CD4-positive, alpha-beta T cell treated with Interleukin-15 for 4 hours (primary cell): ENCODE data around the gene SLC30A7.
"Not testable (repeated sequence)": the region's sequence is repeated elsewhere in the genome, so short reads cannot be mapped to it uniquely, and the experiment has no call there.

Experiments used
- DNase-seq: peaks from one replicate; pipeline ENCODE4 v3.0.0-alpha.2; 2020; ENCODE audit warnings: low spot score

The SLC30A7 gene

DNA sequence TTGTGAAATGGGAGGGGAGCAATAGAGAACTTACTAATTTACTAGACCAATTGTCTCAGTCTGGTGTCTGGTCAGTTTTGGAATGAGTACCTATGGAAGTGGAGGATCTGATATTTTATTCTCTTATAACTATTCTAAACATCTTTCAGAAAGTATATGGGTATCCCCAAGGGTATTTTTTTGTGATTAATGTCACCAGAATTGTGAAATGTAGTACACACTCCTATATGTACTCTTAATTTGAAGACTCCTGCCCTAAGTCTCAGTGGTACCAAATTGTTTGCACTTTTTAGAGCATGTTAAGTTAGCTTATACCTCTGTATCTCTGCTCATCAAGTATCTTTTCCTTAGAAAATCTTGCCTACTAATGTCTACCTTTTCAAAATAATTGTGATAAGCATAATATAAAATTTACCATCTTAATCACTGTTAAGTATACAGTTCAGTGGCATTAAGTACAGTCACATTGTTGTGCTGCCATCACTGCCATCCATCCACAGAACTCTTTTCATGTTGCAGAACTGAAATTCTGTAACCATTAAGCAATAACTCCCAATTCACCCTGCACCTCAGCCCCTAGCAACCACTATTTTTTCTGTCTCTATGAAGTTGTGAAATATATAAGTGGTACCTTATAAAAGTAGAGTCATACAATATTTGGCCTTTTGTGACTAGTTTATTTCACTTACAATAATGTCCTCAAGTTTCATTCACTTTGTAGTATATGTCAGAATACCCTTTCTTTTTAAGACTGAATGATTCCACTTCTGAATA is 40.5 kb downstream of the SLC30A7 start:
- no peak for DNase-seq

DNA sequence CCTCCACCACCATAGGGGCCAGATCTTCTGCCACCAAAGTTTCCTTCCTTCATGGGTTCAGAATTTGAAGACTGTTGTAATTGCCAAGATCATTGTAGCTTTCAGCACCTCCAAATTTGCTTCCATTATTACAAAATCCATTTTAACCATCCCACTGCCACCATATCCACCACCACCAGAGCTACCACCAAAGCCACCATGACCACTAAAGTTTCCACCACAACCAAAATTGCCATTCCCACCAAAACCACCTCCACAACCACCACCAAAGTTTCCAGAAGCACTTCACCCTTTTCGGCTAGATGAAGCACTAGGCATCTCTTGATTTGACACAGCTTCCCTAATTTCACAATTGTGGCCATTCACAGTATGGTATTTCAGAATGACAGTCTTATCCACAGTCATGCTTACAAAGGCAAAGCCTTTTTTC is 45.2 kb downstream of the SLC30A7 start:
- DNase-seq = no peak

DNA sequence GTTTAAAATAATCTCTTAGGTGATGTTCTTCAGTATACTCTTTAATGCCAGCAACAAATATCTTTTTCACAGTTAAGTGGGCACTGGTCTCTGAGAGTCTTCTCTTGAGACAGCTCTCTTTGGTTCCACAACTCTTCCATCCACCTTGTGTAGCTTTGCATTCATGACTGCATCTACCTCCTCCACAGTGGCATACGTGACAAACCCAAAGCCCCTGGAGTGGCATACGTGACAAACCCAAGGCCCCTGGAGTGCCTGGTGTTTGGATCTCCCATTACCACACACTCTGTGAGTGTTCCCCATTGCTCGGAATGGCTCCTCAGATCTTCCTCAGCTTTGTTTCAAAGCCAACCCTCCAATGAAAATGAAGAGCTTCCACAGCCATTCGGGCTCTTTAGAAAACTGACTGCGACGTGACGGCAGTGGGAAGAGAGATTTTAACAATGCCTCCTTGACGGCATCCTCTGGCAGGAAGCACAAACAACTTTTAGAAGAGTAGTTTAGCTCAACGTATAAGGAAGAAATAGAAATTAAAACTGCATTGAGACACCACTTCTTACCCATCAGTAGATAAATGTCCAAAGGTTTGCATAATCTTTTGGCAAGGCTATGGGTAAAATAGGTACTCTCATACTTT is 45.8 kb downstream of the SLC30A7 start:
- DNase-seq = no peak

DNA sequence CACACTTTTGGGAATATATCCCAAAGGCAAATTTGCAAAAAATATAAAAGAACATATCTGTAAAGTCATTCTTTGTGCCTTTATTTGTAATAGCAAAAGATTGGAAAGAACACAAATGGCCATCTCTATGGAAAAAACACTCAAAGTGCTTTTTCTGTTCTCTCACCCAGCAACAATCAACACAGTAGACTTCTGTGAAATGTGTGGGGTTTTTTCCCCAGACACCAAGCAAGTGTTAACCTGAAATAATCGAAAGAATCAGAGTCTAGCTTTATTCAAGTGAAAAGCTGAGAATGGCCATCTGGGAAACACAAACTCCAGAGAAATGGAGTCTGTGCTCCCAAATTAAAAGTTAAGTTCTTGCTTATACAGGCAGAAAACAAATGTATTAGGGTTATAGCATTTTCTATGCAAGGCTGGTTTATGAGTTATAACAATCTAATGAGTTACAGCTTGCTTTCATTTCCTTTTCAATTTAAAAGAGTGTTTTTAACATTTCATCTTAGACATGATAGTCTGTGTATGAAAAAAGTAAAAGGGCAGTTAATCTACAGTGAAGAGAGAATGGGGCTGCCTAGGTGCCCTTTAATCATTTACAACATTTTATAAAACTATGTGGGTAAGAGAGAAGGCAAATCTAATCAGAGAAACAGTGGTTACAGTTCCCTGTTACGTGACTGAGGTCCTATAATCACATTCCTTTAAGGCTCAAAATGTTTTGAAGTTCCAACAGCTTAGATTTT is 46.6 kb downstream of the SLC30A7 start:
- no peak for DNase-seq

DNA sequence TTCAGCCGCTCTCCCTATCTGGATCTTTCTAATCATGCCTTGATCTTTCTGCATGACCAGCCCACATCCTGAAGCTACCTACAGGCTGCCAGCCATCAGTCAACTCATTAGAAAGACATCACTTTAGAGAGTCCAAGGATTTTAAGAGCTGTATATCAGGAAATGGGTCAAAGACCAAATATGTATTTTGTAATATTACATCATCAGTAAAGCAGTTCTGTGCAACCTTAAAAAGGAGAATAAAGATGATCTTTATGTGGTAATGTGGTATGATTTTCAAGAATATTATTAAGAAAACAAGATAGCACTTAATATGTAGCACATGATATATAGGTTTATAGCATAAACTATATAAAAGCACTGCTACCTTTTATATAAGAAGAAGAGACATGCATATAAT is 47.6 kb downstream of the SLC30A7 start:
- no peak for DNase-seq

DNA sequence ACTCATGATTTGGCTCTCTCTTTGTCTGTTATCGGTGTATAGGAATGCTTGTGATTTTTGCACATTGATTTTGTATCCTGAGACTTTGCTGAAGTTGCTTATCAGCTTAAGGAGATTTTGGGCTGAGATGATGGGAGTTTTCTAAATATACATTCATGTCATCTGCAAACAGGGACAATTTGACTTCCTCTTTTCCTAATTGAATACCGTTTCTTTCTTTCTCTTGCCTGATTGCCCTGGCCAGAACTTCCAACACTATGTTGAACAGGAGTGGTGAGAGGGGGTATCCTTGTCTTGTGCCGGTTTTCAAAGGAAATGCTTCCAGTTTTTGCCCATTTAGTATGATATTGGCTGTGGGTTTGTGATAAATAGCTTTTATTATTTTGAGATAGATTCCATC is 50.2 kb downstream of the SLC30A7 start:
- DNase-seq = not testable (repeated sequence)

DNA sequence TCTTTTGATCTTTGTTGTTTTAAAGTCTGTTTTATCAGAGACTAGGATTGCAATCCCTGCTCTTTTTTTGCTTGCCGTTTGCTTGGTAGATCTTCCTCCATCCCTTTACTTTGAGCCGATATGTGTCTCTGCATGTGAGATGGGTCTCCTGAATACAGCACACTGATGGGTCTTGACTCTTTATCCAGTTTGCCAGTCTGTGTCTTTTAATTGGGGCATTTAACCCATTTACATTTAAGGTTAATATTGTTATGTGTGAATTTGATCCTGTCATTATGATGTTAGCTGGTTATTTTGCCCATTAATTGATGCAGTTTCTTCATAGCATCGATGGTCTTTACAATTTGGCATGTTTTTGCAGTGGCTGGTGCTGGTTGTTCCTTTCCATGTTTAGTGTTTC is 51.9 kb downstream of the SLC30A7 start:
- DNase-seq = not testable (repeated sequence)

DNA sequence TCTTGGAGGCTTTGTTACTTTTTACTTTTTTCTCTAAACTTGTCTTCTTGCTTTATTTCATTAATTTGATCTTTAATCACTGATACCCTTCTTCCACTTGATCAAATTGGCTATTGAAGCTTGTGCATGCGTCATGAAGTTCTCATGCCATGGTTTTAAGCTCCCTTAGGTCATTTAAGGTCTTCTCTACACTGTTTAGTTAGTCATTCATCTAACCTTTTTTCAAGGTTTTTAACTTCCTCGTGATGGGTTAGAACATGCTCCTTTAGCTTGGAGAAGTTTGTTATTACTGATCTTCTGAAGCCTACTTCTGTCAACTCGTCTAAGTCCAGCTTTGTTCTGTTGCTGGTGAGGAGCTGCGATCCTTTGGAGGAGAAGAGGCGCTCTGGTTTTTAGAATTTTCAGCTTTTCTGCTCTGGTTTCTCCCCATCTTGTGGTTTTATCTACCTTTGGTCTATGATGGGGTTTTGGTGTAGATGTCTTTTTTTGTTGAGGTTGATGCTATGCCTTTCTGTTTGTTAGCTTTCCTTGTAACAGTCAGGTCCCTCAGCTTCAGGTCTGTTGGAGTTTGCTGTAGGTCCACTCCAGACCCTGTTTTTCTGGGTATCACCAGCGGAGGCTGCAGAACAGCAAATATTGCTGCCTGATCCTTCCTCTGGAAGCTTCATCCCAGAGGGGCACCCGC is 53.0 kb downstream of the SLC30A7 start:
- not testable (repeated sequence) for DNase-seq

DNA sequence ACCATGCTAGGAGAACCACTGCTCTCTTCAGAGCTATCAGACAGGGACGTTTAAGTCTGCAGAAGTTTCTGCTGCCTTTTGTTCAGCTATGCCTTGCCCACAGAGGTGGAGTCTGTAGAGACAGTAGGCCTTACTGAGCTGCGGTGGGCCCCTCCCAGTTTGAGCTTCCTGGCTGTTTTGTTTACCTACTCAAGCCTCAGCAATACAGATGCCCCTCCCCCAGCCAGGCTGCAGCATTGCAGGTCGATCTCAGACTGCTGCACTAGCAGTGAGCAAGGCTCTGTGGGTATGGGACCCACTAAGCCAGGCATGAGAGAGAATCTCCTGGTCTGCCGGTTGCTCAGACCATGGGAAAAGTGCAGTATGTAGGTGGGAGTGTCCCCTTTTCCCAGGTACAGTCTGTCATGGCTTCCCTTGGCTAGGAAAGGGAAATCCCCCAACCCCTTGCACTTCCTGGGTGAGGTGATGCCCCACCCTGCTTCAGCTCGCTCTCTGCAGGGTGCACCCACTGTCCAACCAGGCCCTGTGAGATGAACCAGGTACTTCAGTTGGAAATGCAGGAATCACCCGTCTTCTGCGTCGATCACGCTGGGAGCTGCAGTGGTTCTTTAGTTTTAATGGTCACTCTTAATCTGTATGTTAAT is 53.7 kb downstream of the SLC30A7 start:
- peak; percentile 79 for DNase-seq

DNA sequence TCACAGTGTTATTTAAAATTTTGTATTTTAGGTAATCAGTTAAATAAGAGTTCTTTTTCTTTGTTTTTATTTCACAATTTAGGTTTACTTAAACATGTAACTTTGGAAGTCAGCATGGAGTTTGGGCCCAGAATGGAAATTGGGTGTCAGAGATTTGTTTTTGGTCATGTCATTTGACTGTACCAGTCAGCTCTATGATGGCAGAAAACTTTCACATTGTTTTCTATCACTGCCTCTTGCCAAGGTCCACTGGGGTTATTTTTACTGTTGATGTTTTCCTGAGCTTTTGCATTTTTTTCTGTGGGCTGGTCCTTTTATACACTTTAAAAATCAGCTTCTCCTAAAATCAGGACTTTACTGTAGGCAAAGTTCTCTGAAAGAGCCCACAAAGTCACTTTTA is 54.4 kb downstream of the SLC30A7 start:
- no peak for DNase-seq

DNA sequence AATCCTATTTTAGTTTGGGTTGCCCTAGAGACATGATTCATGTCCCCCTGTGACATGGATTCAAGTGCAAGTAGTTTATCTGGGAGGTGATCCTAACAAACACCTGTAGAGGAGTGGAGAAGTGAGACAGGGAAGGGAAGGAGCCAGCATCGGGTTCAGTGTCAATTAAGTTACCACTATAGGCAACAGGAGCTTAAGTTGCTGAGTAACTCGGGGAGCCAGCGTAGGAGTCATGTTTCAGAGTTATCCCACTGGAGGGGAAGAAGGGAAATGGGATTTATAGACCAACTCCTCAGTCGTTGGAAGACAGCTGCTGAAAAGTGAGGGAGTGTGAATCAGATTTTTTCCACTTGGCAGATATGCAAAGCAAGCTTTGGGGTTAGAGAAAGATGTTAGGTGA is 54.9 kb downstream of the SLC30A7 start:
- no peak for DNase-seq

DNA sequence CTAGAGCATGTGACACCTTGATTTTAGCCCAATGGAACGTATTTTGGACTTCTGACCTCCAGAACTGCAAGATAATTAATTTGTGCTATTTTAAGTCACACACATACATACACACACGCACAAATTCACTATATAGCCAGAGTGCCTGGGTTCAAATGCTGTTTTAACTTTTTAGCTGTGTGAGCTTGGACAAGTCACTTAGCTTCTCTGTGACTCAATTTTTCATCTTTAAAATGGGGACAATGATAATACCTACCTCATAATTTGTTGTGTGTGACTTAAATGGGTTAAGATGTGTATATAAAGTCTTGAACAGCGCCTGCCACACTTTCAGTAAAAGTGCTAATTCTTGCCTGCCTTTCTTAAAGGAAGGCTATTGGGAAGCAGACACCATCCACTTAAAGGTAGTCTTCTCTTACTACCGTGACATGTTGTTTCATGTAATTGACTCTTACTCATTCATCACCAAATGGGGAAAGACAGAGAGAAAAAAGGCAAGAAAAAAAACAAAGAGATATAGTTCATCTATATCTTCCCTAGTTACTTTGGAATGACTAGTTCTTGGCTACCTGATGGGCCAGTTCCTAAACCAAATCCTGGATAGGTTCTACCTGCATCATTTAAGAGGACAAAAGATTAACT is 56.3 kb downstream of the SLC30A7 start:
- no peak for DNase-seq

DNA sequence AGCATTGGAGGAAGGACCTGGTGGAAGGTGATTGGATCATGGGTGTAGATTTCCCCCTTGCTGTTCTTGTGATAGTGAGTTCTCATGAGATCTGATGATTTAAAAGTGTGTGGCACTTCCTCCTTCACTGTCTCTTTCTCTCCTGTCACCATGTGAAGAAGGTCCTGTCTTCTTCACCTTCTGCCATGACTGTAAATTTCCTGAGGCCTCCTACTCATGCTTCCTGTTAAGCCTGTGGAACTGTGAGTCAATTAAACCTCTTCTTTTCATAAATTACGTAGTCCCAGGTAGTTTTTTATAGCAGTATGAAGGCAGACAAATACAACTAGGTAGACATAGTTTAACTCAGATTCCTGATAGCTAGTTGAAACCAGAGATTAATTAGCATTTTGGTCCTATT is 57.1 kb downstream of the SLC30A7 start:
- DNase-seq = not testable (repeated sequence)

DNA sequence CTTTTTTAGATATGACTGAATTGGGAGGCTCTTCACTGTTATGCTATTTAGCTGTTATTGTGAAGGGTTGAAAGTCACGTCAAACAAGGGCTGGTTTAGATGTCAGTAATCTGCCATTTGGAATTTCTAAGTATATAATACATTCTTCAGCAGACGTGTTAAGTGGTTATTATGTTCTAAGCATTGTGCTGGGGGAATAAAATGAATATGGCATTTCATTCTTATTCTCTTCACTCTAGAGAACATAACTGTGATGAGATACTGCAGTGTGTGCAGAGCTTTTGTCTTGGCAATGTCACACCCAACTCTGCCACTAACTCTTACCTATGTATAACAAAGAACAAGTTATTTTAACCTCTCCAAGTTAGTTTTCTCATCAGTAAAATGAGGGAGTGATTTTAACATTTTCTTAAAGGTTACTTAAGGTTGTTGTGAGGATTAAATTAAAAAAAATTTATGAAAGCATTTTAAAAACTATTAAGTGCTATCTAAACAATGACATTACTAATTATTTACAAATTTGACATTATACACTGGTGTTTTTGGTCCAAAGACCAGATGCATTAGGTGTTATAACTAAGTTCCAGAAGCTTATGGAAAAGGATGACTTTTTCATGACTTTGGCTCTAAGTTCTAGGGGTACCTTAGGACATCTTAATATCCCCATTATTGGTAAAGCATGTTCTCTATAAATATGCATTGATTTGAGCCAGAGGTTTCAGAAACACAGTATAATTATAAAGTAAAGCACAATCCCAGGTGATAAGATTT is 58.3 kb downstream of the SLC30A7 start:
- no peak for DNase-seq

DNA sequence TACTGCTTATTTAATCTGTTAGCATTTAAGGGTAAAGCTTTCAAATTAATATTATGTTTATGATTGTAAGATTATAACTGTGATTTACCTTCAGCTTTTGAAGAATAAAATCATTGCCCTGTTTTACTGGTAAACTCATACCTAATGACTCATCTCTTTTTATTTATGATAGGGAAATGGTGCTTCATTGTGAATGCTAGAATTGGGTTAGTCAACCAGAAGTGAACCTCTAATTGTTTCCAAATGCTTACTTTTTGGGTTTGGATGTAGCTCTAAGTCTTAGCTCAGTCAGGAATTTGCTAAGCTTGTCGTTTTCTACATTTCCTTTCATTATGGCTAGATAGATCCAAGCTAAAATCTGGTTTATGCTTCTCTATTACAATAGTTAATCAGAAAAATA is 59.4 kb downstream of the SLC30A7 start:
- DNase-seq = no peak

DNA sequence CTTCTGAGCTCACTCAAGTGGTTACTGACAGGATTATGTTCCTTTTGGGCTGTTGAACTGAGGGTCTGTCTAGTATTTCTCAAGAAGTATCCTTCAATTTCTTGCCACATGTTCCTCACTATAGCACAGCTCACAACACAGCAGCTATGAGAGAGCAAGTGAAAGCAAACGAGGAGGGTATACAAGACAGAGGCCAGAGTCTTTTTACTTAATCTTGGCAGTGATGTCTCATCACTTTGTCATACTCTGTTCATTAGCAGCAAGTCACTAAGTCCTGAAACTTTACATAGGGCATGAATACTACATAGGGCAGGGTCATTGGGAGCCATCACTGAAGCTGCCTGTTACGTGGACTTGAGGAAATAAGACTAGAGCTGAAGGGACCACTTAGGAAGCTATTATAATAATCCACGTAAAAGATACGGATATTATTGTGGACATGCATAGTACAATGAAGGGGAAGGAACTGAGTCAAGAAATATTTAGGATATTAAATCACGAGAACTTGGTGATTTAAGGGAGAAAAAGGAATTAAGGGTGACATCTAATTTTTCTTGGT is 63.7 kb downstream of the SLC30A7 start:
- no peak for DNase-seq

DNA sequence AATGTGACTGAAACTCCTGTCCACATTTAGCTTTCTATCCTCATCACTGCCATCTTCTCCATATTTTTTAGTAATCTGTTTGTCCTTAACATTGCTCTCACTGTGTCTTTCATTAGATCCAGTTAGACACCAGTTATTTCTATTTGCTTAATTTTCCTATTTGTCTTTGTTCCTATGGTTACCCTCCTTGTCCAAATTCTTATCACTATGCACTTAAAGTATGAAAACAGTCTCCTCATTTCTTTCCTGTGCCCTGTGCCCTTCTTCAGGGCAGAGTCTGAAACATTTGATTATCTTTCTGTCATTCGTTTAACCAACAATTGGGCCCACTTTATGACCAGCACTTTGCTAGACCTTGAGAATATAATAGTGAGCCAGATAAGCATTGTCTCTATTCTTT is 64.2 kb downstream of the SLC30A7 start:
- DNase-seq = no peak

DNA sequence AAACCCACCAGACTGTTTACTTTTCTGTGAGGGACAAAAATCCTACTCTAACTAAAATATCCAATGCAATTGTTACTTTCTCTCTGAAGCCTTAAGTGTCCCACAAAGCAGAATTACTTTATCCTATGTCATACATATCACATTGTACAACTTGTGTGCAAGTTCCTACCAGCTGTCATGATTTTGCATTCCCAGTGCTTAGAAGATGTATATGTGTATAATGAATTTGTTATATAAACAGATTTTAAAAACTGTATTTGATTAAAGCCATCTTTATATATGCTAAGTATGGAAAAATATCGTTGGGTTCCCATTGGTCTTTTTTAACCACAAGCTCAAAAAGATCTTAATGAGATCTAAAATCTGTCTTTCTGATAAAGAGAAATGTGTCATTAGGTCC is 72.7 kb downstream of the SLC30A7 start:
- DNase-seq = no peak

DNA sequence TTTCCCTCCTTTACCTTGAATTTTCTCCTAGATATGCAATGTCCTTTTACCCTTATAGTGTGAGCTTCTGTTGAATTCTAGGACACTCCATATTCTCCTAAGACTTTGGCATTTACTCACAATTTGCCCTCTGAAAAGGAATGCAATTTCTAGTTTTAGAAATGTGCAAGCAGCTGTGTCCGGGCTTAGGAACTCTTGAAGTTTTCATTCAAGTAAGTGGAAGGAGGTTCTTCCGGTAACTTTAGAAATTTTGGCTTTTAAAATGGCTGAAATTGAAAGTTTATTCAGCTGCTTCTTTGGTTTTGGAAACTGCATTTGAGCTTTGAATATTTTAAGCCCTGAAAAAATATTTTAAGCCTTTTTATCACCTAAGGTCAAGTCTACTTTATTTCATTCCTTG is 73.4 kb downstream of the SLC30A7 start:
- DNase-seq = no peak

DNA sequence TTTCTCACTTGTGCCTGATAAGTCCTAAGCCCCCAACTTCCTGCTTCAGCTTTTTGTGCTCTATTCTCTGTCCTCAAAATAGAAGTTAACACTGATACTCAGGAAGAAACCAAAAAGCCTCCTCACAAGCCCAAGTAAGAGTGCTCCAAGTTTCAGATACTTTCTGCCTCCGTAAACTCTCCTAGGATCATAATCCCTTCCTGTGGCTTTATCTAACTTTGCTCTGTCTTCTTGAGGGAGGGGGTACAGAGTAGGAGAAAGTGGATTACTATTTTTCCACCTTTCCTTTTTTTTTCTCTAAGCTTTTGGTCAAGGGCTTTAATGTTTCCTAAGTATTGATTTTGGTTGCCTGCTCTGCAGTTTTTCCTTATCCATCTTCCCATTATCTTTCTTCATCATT is 75.1 kb downstream of the SLC30A7 start:
- no peak for DNase-seq
